ENCODE data around the gene GJD3. TPM values are rescaled to one million over a fixed set of nuclear protein-coding genes. Genes with fewer than 3 reads are reported as not detected.

Gene GJD3
- total RNA-seq, 2 donors from 2014 or later: 1.5 TPM; not detected in 1

- DNase-seq (ENCODE audit: low spot score): no peak
- H3K27me3 ChIP-seq (replicated peaks; ENCODE audit: insufficient read depth): no peaks in the 10 kb centered on the region
- no peak overlapping the region for H3K27ac ChIP-seq
- H3K36me3 ChIP-seq: no peaks in the 10 kb centered on the region
- no peak for ATAC-seq (ENCODE audit: insufficient number of reproducible peaks, low FRiP score, low read depth)
- peak overlapping the region; percentile 73 for H3K4me3 ChIP-seq
- H3K9me3 ChIP-seq: no peaks in the 10 kb centered on the region
- peaks cover 0 to 18% of the 10 kb centered on the region in 2 donors for H3K4me1 ChIP-seq (ENCODE audit: control insufficient read depth in 1 of 2, low read depth in 2 of 2)
- no peak for TF ChIP-seq CTCF (IDR thresholded peaks at IDR 0.05)
Measured at GRCh38 chr17:40361925-40362695, 2.4 kb downstream of the GJD3 start.

- DNase-seq (ENCODE audit: low spot score) (no peak), ATAC-seq (ENCODE audit: insufficient number of reproducible peaks, low FRiP score, low read depth) (no peak)
- no peak overlapping the region for H3K4me3 ChIP-seq
- no peak overlapping the region for H3K27ac ChIP-seq
- H3K9me3 ChIP-seq: no peaks in the 10 kb centered on the region
- no peaks in the 10 kb centered on the region for H3K36me3 ChIP-seq
- no peaks in the 10 kb centered on the region for H3K27me3 ChIP-seq (replicated peaks; ENCODE audit: insufficient read depth)
- TF ChIP-seq CTCF (IDR thresholded peaks at IDR 0.05): no peak
- peaks cover 0 to 18% of the 10 kb centered on the region in 2 donors for H3K4me1 ChIP-seq (ENCODE audit: control insufficient read depth in 1 of 2, low read depth in 2 of 2)
Measured at GRCh38 chr17:40361063-40361924, 3.2 kb downstream of the GJD3 start.

DNA sequence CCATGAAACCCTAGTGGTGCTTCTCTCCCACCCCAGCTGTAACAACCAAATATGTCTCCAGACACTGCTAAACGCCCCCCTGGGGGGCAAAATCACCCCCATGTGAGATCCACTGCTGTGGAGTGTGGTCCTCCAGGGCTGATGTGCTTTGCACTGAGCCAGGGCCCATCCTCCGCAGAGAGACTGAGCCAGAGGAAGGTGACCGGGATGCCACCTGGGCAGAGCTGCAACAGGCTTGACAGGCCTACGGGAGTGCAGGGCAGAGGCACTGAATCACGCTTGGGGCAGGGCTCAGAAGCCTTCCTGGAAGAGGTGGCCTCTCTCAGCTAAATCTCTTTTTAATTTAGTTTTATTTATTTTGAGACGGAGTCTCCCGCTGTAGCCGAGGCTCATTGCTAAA lies 4.4 kb downstream of the GJD3 start:
- Histone ChIP-seq H3K4me3 (no peak overlapping the region), H3K27me3 (replicated peaks; ENCODE audit: insufficient read depth) (no peaks in the 10 kb centered on the region), H3K27ac (no peak overlapping the region), H3K36me3 (peaks cover 5% of the 10 kb centered on the region), H3K9me3 (no peaks in the 10 kb centered on the region), H3K4me1 (ENCODE audit: control insufficient read depth in 1 of 2, low read depth in 2 of 2) (peaks cover 0 to 20% of the 10 kb centered on the region in 2 donors)
- no peak for TF ChIP-seq CTCF (IDR thresholded peaks at IDR 0.05)
- DNase-seq (ENCODE audit: low spot score) (no peak), ATAC-seq (ENCODE audit: insufficient number of reproducible peaks, low FRiP score, low read depth) (no peak)

GRCh38 chr17:40358323-40359038 lies 6.1 kb downstream of the GJD3 start:
- Histone ChIP-seq H3K36me3 (peaks cover 5% of the 10 kb centered on the region), H3K27ac (peak overlapping the region in 1 of 2 donors; percentile 2), H3K27me3 (replicated peaks; ENCODE audit: insufficient read depth) (no peaks in the 10 kb centered on the region), H3K4me3 (peak overlapping the region; percentile 57), H3K9me3 (no peaks in the 10 kb centered on the region), H3K4me1 (ENCODE audit: control insufficient read depth in 1 of 2, low read depth in 2 of 2) (peaks cover 0 to 17% of the 10 kb centered on the region in 2 donors)
- DNase-seq (ENCODE audit: low spot score): peak; percentile 56
- peak; percentile 99 for TF ChIP-seq CTCF (IDR thresholded peaks at IDR 0.05)
- ATAC-seq (ENCODE audit: insufficient number of reproducible peaks, low FRiP score, low read depth): peak; percentile 80
